ENCODE measurements around the gene AP1G2.

Gene AP1G2

GRCh38 chr14:23546450-23547035, 21.0 kb downstream of the AP1G2 start:
- DNase-seq (ENCODE audit: insufficient read length, low spot score) (no peak), FAIRE-seq (no peak)
- TF ChIP-seq CTCF (IDR thresholded peaks at IDR 0.05; ENCODE audit: insufficient read depth, missing control alignments): no peak

- DNase-seq (ENCODE audit: insufficient read length, low spot score) (no peak), FAIRE-seq (no peak)
- TF ChIP-seq CTCF (IDR thresholded peaks at IDR 0.05; ENCODE audit: insufficient read depth, missing control alignments): no peak
Observed at GRCh38 chr14:23545740-23546365, 21.7 kb downstream of the AP1G2 start.

- FAIRE-seq (no peak), DNase-seq (ENCODE audit: insufficient read length, low spot score) (no peak)
- TF ChIP-seq CTCF (IDR thresholded peaks at IDR 0.05; ENCODE audit: insufficient read depth, missing control alignments): no peak
Observed at GRCh38 chr14:23544511-23545447, 22.8 kb downstream of the AP1G2 start.

- no peak for DNase-seq (ENCODE audit: insufficient read length, low spot score)
- no peak for FAIRE-seq
- no peak for TF ChIP-seq CTCF (IDR thresholded peaks at IDR 0.05; ENCODE audit: insufficient read depth, missing control alignments)
Observed at GRCh38 chr14:23543403-23543802, 24.2 kb downstream of the AP1G2 start.

- no peak for FAIRE-seq
Observed at GRCh38 chr14:23542261-23542660, 25.3 kb downstream of the AP1G2 start.

GRCh38 chr14:23540141-23540469, 27.5 kb downstream of the AP1G2 start:
- no peak for FAIRE-seq

More at GRCh38 chr14:23542261-23542660, 25.3 kb downstream of the AP1G2 start:
- no peak for DNase-seq (ENCODE audit: insufficient read length, low spot score)
- TF ChIP-seq CTCF (IDR thresholded peaks at IDR 0.05; ENCODE audit: insufficient read depth, missing control alignments): no peak

More at GRCh38 chr14:23540141-23540469, 27.5 kb downstream of the AP1G2 start:
- no peak for DNase-seq (ENCODE audit: insufficient read length, low spot score)
- no peak for TF ChIP-seq CTCF (IDR thresholded peaks at IDR 0.05; ENCODE audit: insufficient read depth, missing control alignments)
